LNCAP (cell line): ENCODE results near the gene SPRR1B.

Source experiments
- TF ChIP-seq, protein P1 (sequence below): fragments of 450-650 bp; IDR thresholded peaks from 2 replicates; pipeline ENCODE4 v1.5.1; 2017; ENCODE audit warnings: mild to moderate bottlenecking

SPRR1B gene, protein sequence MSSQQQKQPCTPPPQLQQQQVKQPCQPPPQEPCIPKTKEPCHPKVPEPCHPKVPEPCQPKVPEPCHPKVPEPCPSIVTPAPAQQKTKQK

DNA sequence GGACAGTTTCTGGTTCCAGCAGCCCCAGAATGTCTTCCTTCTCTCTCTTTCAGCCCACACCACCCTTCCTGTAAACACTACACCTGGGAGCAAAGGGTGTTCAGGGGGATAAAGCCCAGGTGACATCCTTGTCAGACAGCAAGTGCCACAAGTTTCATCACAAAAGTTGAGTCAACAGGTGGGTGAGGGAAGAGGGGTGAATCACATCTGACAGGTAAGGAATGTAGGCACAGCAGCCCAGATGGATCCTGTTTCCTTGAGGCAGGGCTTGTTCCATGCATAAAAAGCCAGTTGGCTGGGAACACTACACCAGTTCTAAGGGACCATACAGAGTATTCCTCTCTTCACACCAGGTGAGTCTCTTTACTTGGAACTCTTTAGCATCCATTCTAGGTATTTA, at the start of gene SPRR1B:
Gene SPRR1B, plus strand, starts transcription at position 309 of the 400 bp plus-strand sequence. CDS start 1,143 bp downstream, outside the sequence.
- TF ChIP-seq, protein P1, sequence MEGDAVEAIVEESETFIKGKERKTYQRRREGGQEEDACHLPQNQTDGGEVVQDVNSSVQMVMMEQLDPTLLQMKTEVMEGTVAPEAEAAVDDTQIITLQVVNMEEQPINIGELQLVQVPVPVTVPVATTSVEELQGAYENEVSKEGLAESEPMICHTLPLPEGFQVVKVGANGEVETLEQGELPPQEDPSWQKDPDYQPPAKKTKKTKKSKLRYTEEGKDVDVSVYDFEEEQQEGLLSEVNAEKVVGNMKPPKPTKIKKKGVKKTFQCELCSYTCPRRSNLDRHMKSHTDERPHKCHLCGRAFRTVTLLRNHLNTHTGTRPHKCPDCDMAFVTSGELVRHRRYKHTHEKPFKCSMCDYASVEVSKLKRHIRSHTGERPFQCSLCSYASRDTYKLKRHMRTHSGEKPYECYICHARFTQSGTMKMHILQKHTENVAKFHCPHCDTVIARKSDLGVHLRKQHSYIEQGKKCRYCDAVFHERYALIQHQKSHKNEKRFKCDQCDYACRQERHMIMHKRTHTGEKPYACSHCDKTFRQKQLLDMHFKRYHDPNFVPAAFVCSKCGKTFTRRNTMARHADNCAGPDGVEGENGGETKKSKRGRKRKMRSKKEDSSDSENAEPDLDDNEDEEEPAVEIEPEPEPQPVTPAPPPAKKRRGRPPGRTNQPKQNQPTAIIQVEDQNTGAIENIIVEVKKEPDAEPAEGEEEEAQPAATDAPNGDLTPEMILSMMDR, result no peak

DNA sequence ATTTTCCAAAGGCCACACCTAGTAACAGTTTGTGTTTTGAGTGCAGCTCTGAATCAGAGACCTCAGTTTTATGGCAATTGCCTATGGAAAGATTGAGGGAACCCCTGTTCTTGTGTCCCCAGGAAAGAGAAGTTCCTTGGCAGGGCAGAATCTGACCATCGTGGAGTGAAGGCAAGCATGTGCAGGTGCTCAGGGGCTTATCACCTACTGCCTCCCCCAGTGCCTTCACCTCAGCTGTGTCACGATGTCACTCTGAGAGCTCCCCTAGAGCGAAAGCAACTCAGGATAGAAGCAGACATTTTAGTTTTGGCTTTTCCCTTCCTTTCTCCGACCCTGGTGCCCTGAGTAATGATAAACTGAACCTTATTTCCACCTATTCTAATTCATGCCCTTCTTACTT, 48.9 kb upstream of the SPRR1B start:
- TF ChIP-seq, protein P1, result no peak

DNA sequence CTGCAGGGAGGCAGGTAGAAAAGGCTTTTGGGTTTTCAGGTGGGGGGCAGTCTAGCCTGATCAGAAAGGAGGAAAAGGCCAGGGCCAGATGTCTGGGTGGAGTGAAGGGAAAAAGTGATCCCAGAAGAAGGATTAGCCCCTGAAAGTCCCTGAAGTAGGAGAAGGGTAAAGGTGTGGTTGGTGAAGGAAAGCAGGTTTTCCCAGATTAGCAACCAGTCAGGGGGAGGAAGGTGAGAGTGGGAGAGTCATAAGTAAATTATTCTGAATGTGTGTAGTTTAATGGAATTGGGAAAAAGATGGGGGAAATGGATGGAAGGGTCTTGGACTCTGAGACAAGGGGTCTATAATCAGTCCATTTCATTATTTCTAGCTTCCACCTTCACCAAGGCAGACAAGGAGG, 47.8 kb upstream of the SPRR1B start:
- TF ChIP-seq, protein P1, result no peak

DNA sequence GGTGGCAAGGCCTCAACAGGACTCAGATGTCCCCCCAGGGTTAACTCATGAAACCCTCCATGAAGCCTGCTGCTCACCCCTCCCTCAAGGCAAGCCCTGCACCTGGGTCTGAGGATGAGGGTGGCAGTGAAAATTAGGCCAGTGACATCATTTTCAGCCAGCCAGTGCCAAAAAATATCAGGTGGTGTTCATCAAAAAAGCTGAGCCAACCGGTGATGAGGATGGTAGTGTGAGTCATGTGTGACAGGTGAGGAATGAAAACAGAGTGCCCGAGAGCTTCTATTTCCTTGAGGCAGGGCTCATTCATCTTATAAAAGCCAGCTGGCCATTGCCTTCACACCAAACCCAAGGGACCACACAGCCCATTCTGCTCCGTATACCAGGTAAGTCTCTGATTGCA, 47.3 kb upstream of the SPRR1B start, which contains the start of gene SPRR1A:
Gene SPRR1A, plus strand, starts transcription at position 339 of the 400 bp plus-strand sequence. CDS start 1,150 bp downstream, outside the sequence.
- TF ChIP-seq, protein P1, result no peak

DNA sequence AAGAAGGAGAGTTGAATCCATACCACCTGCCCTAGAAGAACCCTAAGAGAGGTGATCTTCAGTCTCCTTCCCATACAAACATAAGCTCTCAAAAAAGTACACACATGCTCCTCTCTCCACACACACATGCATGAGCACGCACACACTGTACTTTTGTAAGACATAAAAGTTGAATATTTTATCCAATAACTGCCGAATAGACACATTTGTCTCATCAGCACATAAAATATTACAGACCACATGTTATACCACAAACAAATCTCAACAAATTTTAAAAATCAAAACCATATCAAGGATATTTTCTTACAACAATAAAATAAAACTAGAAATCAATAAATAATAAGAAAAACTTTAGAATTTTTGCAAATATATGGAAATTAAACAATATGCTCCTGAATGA, 44.4 kb upstream of the SPRR1B start:
- TF ChIP-seq, protein P1, result no peak

DNA sequence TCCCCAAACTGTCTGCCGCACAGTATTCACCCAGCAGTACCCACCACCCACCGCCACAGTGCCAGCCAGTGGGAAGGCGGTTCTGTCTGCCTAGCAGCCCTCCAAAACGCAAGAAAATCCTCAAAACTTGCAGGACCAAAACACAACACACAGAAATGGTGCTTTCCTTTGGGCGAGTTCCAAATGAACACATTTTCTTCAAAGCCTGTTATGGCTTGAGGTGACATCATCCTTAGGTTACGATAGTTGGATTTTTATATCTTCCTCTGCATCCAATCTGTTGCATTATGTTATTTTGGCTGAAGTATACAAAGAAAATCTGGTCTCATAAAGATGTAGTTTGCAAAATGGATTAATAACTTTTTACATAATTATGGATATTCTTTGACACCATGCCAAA, 37.8 kb upstream of the SPRR1B start:
- TF ChIP-seq, protein P1, result no peak

DNA sequence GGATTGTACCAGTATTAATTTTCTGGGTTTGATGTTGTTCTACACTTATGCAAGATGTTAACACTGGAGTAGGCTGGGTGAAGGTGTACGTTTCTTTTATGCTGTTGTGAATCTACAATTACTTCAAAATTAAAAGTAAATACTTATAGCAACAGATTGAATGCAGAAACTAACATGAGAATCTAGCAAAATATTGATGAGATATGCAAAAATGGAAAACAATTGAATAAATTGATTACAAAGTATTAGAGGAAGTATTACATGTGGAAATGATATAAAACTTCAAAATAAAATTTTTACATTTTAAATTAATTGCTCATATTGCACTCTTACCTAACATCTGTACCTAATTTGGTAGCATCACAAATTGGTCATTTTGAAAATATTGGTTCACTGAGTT, 35.2 kb upstream of the SPRR1B start:
- TF ChIP-seq, protein P1, result no peak
